Natural killer cell (primary cell): ENCODE data around the gene FXYD6. TPM values are rescaled to one million over a fixed set of nuclear protein-coding genes. Genes with fewer than 3 reads are reported as not detected.

ENCODE experiments used
- ATAC-seq, 3 donors: fragments of 150-1000 bp in 2 of 3; fragments of 200-7000 bp in 1 of 3; cut with Tn5 transposase; 1 replicate in 1 of 3; 2 replicates in 2 of 3; pipeline ENCODE4 v1.10.0; 2021; ENCODE audit warnings: mild to moderate bottlenecking in 2 of 3, moderate library complexity in 2 of 3
- DNase-seq, 2 donors: peaks; one replicate each; pipeline versions ENCODE4 v3.0.0 to v3.0.0-alpha.2; 2013 to 2021; ENCODE audit warnings: mixed read lengths in 1 of 2
- H3K27ac ChIP-seq: one replicate; pipeline ENCODE4 v1.5.1; 2013; ENCODE audit warnings: mild to moderate bottlenecking, low read length
- H3K27me3 ChIP-seq: one replicate; pipeline ENCODE4 v1.6.1; 2013; ENCODE audit warnings: low read length; ENCODE audit not compliant: control insufficient read depth, insufficient read depth
- H3K36me3 ChIP-seq: one replicate; pipeline ENCODE4 v1.6.1; 2013; ENCODE audit warnings: low read length; ENCODE audit not compliant: control insufficient read depth, insufficient read depth
- H3K4me1 ChIP-seq: one replicate; pipeline ENCODE4 v1.6.1; 2013; ENCODE audit warnings: low read length; ENCODE audit not compliant: control insufficient read depth, insufficient read depth
- H3K4me3 ChIP-seq: one replicate; pipeline ENCODE4 v1.5.1; 2013; ENCODE audit warnings: low read length
- H3K9me3 ChIP-seq: one replicate; pipeline ENCODE4 v1.6.1; 2013; ENCODE audit warnings: low read length; ENCODE audit not compliant: control insufficient read depth, insufficient read depth
- H3K27ac Mint-ChIP-seq, 2 donors: one replicate each; pipeline ENCODE4 v1.8.0; 2022; ENCODE audit warnings: mild to moderate bottlenecking in 2 of 2, mixed read lengths in 2 of 2, moderate library complexity in 1 of 2
- H3K27me3 Mint-ChIP-seq, 2 donors: one replicate each; pipeline ENCODE4 v1.8.0; 2022; ENCODE audit warnings: low read depth in 2 of 2, mixed read lengths in 2 of 2
- H3K36me3 Mint-ChIP-seq: one replicate; pipeline ENCODE4 v1.8.0; 2022; ENCODE audit warnings: mixed read lengths
- H3K4me1 Mint-ChIP-seq, 2 donors: one replicate each; pipeline ENCODE4 v1.8.0; 2022; ENCODE audit warnings: mixed read lengths in 2 of 2
- H3K4me3 Mint-ChIP-seq: one replicate; pipeline ENCODE4 v1.8.0; 2022; ENCODE audit warnings: mild to moderate bottlenecking, moderate library complexity, mixed read lengths
- H3K9me3 Mint-ChIP-seq, 2 donors: one replicate each; pipeline ENCODE4 v1.8.0; 2022; ENCODE audit warnings: mixed read lengths in 2 of 2
- WGBS: methylation state at CpG from one replicate; pipeline ENCODE4 v1.1.7; 2013; ENCODE audit warnings: missing lambda C conversion rate; ENCODE audit not compliant: insufficient coverage; 5-methylcytosine and 5-hydroxymethylcytosine counted together
- intact Hi-C: fragments of 100-400 bp; cut with micrococcal nuclease; formaldehyde crosslinking; loops from one replicate; pipeline ENCODE4 v1.14.2; 2022
- total RNA-seq, 4 donors: library from RNA; stranded (reverse); fragments of 120-200 nt in 1 of 4; gene quantifications; one replicate each; pipeline versions ENCODE4 v1.2.3 to v1.2.4, GENCODE V29; 2013 to 2022
- TF ChIP-seq, protein P1 (sequence below): fragments of 200-600 bp; IDR thresholded peaks from one replicate; pipeline ENCODE4 v1.8.0; 2022; ENCODE audit warnings: antibody characterized with exemption

The FXYD6 gene
- total RNA-seq, 3 donors from 2014 or later (not counting 1 experiment from before 2014, with no cell fraction given): 0.20 to 0.90 TPM; not detected in 1

DNA sequence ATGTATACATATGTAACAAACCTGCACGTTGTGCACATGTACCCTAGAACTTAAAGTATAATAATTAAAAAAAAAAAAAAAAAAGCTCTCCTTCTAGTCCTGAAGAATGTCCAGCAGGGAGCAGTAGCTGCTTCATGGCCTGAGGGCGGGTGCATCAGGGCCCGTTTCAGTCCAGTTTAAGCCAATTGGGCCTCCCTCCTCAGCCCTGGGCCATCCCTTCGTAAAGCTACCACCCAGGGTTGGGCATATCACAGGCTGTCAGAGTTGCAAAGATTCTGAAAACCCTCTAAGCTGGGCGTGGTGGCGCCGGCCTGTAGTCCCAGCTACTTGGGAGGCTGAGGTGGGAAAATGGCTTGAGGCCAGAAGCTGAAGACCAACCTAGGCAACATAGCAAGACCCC is 47.3 kb upstream of the FXYD6 start:
- Histone ChIP-seq H3K9me3 (no peaks in the 10 kb centered on the region), H3K4me3 (no peak overlapping the region), H3K4me1 (peaks cover 6% of the 10 kb centered on the region), H3K36me3 (no peaks in the 10 kb centered on the region), H3K27ac (no peak overlapping the region), H3K27me3 (no peaks in the 10 kb centered on the region)
- intact Hi-C loops: no loop called here
- WGBS: 96% methylated on average over 4 of the region's 7 CpGs
- H3K4me3 Mint-ChIP-seq: no peak overlapping the region
- DNase-seq (no peak), ATAC-seq (no peak)
- no peaks in the 10 kb centered on the region for H3K27me3 Mint-ChIP-seq
- TF ChIP-seq, protein P1, sequence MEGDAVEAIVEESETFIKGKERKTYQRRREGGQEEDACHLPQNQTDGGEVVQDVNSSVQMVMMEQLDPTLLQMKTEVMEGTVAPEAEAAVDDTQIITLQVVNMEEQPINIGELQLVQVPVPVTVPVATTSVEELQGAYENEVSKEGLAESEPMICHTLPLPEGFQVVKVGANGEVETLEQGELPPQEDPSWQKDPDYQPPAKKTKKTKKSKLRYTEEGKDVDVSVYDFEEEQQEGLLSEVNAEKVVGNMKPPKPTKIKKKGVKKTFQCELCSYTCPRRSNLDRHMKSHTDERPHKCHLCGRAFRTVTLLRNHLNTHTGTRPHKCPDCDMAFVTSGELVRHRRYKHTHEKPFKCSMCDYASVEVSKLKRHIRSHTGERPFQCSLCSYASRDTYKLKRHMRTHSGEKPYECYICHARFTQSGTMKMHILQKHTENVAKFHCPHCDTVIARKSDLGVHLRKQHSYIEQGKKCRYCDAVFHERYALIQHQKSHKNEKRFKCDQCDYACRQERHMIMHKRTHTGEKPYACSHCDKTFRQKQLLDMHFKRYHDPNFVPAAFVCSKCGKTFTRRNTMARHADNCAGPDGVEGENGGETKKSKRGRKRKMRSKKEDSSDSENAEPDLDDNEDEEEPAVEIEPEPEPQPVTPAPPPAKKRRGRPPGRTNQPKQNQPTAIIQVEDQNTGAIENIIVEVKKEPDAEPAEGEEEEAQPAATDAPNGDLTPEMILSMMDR: no peak
- peaks cover 5 to 10% of the 10 kb centered on the region in 2 donors for H3K4me1 Mint-ChIP-seq
- no peak overlapping the region for H3K27ac Mint-ChIP-seq
- no peaks in the 10 kb centered on the region for H3K9me3 Mint-ChIP-seq
- H3K36me3 Mint-ChIP-seq: no peaks in the 10 kb centered on the region

DNA sequence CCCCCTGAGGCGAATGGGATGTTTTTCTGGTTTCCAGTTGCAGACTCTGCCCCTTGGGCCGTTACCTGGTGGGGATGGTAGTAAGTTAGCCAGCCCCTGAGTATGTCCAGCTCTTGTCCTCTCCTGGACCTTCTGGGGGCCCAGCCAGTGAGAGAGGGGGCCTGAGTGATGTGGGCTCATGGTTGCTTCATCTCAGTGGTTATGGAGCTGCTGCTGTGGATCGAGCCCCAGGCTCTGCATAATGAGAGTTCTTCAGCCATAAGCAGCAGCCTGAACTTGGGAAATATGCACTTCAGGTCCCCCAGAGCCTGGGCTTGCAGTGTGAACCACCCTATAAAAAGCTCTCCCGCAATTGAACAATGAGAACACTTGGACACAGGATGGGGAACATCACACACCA is 46.8 kb upstream of the FXYD6 start:
- H3K36me3 Mint-ChIP-seq: no peaks in the 10 kb centered on the region
- 90% methylated on average over 4 of the region's 4 CpGs for WGBS
- peaks cover under 1 to 5% of the 10 kb centered on the region in 2 donors for H3K4me1 Mint-ChIP-seq
- H3K4me3 ChIP-seq: no peak overlapping the region
- no peaks in the 10 kb centered on the region for H3K36me3 ChIP-seq
- H3K9me3 Mint-ChIP-seq: no peaks in the 10 kb centered on the region
- ATAC-seq: no peak
- H3K27ac ChIP-seq: no peak overlapping the region
- TF ChIP-seq, protein P1: no peak
- no peak overlapping the region for H3K4me3 Mint-ChIP-seq
- DNase-seq: no peak
- H3K27ac Mint-ChIP-seq: no peak overlapping the region
- intact Hi-C loops: no loop called here
- H3K27me3 Mint-ChIP-seq: no peaks in the 10 kb centered on the region
- no peaks in the 10 kb centered on the region for H3K9me3 ChIP-seq
- H3K4me1 ChIP-seq: peaks cover 1% of the 10 kb centered on the region
- H3K27me3 ChIP-seq: no peaks in the 10 kb centered on the region

DNA sequence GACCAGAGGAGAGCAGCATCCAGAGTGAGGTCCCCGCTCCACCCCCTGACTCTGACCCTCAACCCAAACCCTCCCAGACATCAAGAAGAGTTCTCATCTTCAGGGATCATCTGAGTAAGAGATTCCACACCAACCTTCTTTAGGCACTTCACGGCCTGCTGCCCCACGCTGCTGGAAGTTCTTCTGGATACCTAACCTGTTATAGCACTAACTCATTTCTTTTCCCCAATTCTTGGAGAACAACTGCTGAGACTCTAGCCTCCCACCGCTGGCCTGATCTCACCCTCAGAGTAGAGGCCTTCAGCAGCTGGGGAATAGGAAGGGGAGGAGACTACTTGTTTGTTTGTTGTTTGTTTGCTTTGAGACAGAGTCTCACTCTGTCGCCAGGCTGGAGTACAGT is 45.4 kb upstream of the FXYD6 start:
- Histone ChIP-seq H3K4me3 (no peak overlapping the region), H3K9me3 (no peaks in the 10 kb centered on the region), H3K36me3 (no peaks in the 10 kb centered on the region), H3K4me1 (no peaks in the 10 kb centered on the region), H3K27me3 (no peaks in the 10 kb centered on the region), H3K27ac (no peak overlapping the region)
- Mint-ChIP-seq H3K4me3 (no peak overlapping the region), H3K27me3 (no peaks in the 10 kb centered on the region), H3K27ac (no peak overlapping the region), H3K4me1 (no peaks in the 10 kb centered on the region), H3K36me3 (no peaks in the 10 kb centered on the region), H3K9me3 (no peaks in the 10 kb centered on the region)
- ATAC-seq: no peak
- intact Hi-C loops: no loop called here
- no peak for DNase-seq
- 96% methylated on average over 5 of the region's 5 CpGs for WGBS
- TF ChIP-seq, protein P1: no peak

DNA sequence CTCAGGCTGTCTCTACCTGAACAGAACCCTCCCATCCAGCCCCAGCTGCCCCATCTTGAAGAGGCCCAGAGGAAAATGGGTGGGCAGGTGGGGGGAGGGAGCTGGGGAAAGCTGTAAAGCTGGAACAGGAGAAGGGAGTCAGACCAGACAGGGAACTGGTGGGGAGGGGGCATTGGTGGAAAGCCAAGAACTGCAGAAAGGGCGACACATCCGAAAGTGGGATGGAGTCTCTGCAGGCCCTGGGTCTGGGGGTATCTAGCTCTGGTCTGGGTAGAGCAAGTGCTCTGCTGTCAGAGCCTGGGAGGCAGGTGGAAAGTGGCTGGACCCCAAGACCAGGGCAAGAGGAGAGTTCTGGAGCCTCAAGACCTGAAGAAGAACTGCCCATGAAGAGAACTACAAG is 45.0 kb upstream of the FXYD6 start:
- H3K9me3 ChIP-seq: no peaks in the 10 kb centered on the region
- no peak overlapping the region for H3K4me3 ChIP-seq
- Mint-ChIP-seq H3K9me3 (no peaks in the 10 kb centered on the region), H3K27ac (no peak overlapping the region), H3K4me3 (no peak overlapping the region), H3K36me3 (no peaks in the 10 kb centered on the region), H3K27me3 (no peaks in the 10 kb centered on the region), H3K4me1 (peaks cover 0 to under 1% of the 10 kb centered on the region in 2 donors)
- no peak for DNase-seq
- TF ChIP-seq, protein P1: no peak
- H3K4me1 ChIP-seq: no peaks in the 10 kb centered on the region
- intact Hi-C loops: no loop called here
- no peaks in the 10 kb centered on the region for H3K27me3 ChIP-seq
- 96% methylated on average over 2 of the region's 2 CpGs for WGBS
- H3K27ac ChIP-seq: no peak overlapping the region
- ATAC-seq: no peak
- H3K36me3 ChIP-seq: no peaks in the 10 kb centered on the region
